ENCODE measurements around the gene NFIA.
"Not testable (repeated sequence)": the region's sequence is repeated elsewhere in the genome, so short reads cannot be mapped to it uniquely, and the experiment has no call there.

NFIA gene

DNA sequence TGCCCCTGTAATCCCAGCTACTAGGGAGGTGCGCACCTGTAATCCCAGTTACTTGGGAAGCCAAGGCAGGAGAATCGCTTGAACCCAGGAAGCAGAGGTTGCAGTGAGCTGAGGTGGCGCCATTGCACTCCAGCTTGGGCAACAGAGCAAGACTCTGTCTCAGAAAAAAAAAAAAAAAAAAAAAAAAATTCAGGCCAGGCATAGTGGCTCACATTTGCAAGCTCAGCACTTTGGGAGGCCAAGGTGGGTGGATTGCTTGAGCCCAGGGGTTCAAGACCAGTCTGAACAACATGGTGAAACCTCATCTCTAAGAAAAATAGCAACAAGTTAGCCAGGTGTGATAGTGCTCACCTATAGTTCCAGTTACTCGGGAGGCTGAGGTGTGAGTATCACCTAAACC, 20.8 kb upstream of the NFIA start:
- not testable (repeated sequence) for DNase-seq

DNA sequence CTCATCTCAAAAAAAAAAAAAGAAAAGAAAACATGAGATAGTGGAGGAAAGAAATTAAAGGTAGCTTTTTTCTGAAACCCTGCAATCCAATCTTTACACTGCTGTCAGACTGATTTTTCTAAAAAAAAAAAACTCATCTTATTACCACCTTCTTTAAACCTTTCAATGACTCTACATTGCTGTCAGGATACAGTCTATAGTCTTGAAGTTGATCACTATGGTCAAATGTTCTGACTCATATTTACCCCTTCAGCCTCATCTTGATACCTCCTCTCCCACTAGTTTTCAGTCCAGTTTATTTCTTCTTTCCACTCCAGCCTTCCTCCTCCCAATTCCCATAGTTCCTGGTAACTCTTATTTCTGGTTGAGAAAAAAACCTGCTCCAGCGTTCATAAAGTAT, 17.7 kb upstream of the NFIA start:
- DNase-seq = no peak

DNA sequence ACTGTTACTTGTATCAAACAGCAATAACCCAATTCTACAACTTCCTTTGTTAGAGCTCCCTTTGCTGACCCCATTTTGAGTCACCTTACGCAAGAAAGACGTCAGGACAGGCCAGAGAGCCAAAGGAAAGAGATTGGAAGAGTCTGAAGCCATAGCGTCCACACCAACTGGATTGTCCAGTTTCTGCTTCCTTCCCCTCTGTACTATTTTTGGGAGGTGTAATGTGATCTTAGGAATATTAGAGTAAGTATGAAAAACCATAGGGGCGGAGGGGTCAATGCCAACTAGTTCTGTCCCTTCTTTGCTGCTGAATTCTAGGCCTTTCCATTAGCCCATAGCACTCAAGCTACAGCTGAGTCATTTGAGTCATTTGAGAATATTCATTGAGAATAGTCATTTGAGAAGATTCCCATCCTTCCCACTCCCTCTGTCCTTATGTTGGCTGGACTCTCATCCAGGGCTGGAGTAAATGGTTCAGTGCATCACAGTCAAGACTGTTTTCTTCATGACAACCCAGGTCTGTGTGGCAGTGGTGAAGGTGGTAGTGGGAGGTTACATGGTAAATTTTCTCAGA, 14.8 kb upstream of the NFIA start:
- DNase-seq = no peak

DNA sequence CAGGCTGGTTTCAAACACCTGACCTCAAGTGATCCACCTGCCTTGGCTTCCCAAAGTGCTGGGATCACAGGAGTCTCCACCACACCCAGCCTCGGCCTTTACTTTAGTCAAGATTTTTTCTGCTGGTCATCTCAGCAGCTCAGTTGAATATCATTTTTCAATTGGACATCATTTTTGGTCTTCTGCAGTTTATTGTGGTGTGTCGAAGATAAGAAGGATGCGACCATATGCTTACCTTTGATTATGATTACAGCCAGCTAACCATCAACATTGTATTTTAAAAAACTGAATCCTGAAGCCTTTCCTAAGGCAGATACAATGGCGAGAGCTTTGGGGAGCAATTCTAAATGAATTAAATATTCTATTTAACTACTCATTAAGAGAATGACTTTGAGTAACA, 12.3 kb upstream of the NFIA start:
- DNase-seq = no peak

DNA sequence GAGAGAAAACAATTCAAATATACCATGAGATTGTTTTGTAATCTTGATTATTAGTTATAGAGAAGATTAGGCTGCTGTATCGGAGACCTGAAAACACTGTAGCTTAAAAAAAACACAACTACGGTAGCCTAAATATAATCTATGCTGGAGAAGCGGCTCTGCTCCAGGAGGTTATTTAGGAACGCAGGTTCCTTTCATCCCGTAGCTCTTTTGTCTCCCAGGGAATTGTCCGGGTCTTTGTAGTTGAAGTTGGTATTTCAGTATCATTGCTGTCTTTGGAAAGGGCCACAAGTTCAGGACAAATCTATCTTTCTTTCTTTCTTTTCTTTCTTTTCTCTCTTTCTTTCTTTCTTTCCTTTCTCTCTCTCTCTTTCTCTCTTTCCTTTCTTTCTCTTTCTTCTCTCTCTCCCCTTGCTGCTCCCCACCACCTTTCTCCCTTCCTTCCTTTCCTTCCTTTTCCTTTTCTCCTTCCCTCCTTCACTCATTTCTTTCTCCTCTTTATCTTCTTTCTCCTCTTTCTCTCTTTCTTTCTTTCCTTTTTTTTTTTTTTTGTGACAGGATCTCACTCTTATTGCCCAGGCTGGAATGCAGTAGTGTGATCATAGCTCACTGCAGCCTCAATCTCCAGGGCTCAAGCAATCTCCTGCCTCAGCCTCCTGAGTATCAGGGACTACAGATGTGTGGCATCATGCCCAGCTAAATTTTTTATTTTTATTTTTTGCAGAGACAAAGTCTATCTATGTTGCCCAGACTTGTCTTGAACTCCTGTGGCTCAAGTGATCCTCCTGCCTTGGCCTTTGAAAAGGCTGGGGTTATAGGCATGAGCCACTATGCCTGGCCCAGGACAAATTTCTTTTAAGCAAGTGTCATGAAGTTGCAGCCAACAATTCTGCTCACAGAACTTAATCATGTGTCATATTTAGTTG, 10.9 kb upstream of the NFIA start:
- DNase-seq = no peak

DNA sequence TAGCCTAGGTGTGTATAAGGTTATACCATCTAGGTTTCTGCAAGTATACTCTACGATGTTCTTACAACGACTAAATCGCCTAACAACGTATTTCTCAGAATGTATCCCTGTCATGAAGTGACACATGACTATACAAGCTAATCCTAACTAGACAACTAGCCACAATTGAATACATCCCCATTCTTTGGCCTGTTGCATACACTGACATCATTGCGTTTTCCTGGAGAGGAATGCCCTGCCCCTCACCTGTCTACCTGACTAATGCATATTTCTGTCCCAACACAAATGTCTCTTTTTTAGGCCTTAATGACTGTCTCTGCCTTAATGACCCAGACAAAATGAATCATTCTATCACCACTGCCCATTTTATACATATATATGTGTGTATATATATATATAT, 8.5 kb upstream of the NFIA start:
- no peak for DNase-seq

DNA sequence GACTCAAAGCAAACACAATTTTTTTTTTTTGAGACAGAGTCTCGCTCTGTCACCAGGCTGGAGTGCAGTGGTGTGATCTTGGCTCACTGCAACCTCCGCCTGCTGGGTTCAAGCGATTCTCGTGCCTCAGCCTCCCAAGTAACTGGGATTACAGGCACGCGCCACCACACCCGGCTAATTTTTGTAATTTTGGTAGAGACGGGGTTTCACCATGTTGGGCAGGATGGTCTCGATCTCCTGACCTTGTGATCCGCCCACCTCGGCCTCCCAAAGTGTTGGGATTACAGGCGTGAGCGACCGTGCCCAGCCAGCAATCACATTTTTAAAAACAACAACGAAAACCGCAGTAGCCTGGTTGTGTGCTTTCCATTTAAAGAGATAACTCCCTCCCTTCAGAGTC, 6.5 kb upstream of the NFIA start:
- not testable (repeated sequence) for DNase-seq

DNA sequence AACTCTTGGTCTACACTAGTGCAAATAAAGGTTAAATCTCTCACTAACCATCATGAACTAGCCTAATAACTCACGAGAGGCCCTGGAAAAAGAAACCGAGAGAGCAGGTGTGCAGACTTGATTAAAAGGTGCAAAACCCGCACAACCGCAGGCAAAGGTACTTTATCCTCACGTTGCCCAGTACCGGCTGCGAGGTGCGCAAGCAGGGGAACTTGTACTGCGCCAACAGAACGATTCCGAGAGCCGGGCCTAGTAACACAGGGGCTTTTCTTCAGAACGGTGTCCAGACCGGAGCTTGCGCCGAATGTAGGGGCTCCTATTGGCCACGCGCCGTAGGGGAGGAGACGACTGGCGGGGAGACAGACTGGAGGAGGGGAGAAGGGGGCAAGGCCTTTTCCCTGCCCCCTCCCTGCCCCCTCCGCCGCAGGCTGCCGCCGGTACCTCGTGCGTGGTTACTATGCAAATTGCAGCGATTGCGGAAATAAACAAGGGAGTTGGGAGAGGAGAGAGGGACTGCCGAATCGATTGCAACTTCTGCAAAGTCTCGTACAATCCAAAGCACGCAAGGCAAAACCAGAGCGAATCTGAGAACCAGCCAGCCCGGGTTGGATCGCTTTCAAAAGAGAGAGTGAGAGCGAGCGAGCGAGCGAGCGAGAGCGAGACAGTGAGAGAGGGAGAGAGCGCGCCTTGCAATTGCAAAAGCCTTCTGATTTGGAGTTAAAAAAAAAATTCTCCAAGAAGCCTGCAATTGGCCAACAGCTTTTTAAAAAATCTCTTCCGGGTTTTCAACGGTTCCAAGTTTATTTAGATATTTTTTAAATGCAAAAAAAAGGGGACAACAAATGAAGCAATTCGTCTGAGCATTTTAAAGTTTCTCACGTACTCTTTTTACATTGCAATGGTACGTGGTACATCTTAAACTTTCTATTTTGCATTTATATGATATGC, 5.4 kb upstream of the NFIA start:
- peak; percentile 87 to 90 for DNase-seq

DNA sequence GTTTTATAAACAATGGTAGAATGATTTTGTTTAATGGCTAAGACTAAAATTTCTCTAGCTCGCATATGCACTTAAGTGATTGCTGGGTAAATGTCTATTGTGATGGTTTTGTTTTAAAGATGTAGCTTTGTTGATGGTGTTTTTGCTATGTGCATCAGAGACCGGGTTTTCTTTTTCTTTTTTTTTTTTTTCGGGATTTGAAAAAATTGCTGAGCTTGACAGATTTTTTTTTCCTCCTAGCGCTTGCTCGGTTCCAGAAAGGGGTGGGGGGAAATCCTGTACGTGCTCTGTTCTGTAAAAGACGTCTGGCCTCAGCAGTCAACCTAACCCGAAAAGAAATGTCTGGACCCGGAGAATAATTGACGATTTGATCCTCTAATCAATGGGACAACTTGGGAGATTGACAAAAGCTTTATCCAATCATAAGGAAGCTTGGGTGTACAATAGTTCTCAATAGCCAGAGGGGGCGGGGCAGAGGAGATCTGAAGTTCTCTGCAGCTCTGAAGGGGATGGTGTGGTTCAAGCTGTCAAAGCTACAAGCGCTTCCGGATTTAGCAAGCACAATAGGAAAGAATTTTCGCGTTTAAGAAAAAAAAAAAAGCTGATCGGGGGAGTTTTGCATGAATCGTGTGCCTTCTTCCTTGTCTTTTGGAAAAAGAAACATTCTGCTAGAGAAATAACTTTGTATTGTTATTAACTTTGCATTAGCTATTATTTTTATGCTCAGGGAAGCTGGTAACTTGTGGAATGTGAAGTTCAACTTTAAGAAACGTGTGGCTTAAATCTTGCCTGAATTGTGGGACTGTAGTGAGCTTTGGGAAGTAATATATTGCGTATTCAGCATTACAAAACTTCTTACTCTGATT, 4.5 kb upstream of the NFIA start:
- DNase-seq = peak; percentile 93 to 96

DNA sequence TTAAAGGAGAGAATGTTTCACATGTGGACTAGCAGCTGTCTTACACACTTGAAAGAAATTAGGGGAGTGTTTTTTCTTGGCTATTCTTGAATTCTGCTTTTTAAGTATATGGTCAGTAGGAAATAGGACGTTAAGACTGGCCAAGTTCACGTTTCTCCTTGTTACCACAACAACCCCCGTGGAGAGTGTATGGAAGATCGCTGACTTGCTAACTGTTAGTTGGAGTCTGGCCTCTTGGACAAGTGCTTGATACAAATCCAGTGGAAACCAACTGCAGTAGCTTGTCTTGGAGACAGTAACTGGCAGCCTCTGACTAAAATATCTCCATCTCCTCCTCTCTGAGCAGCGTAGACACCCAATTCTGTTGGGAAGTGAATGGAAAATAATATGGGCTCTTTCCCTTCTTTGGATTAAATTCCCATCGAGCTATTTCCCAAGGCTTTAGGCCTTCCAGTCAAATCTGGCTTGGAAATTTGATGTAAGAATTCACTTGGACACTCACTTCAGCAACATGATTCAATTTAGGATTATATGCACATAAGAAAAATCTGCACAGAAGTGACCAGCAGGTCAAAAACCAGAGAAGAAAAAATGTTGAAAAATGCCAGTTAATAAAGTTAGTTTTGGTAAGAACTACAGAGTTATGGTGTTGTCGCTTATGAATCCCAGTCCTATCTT, 3.6 kb upstream of the NFIA start:
- DNase-seq = no peak

DNA sequence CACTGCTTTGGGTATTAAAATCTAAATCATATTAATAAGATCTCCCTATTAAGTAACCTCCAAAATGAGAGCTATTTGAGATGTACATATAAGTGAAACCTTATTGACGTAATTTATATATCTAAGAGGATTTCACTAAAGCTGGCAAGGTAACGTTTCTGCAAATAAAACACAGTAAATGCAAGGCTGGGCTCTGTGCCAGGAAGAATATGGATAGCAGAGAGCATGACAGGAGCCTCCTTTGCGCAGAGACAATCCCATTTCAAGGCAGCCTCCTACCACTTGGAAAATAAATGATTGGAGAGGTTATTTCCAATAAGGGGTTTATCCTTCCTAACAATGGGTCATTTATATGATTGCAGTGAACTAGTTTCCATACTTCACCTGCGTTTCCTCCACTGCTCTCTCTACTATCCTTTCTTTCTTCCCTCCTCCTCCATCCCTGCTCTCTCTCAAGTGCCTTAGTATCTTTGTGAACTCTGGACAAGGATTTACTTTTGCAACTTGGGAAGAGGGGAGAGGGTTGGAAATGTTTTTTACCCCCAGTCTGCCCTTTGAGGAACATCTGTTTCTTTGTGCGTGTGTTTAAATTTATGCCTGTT, 3.0 kb upstream of the NFIA start:
- no peak for DNase-seq

DNA sequence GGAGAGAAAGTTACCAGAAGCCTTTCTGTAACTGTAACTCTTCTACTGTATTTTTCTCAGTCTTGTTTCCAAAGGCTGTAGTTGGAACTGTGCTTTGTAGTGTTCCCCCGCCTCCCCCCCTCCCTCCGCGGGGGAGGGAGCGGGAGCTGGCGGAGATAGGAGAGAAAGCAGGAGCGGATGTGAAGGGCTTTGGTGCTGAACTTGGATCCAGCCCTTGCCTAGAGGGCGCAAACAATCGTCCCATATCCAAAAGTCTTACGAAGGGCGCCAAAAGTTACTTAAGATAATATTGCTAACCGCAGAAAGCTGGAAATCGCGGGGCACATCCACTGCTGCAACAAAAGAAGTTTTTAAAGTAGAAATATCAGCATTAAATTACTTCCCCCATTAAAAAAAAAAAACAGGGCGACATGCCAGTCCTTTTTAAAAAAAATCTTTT, 2.4 kb upstream of the NFIA start:
- no peak for DNase-seq

DNA sequence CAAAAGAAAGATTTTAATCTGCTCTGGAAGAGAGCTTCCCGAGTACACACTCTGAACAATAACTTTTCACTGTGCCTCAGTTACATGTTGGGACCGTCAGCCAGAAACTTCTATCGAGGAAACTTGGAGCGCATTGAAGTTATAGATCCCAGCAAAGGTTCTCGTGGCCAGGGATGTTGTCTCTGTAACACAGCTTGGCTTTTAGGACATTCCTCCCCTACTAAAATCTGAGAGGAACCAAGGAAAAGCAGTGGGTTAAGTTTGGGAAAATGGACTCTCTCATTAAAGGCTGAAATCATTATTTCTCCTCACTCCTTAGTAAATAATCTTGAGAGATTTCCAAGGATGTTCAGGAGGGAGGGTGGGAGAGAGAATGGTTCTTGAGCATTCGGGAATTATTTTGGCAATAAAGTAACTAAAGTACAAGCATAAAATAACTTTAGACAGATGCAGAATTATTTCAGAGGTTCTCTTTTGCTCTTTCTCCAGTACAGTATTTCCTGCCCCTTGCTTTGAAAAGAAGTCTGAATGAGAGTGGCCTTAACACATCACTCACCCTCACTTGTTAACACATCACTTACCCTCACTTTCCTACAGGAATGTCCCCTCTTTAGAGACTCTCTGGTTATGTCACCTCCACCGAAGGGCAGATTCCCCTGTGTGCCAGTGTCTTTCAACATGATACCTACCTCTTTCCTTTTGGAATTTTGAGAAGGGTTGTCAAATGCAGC, 1.8 kb upstream of the NFIA start:
- no peak for DNase-seq

DNA sequence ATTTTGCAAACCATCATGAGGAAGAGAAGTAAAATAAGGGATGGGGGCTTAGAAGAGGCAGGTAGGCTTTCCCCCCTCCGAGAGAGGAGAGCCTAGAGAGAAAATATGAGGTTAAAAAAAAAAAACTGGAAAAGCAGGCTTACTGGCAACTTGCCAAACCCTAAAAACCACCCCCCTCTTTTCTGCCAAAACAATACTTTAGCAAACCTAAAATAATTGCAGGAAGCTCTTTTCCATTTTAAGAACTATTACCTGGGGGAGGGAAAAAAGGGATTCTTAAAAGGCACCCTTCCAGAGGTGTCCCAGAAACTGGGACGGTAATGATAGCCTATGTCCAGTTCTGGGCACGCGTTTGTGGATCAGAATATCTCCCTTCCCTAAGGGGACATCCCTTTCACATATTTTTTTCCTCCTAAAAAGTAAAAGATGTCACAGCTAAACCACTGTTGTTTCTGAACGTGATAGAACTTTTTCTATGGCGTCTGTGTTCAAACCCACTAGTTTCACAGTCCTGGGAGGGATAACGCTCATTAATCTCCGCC, 1.1 kb upstream of the NFIA start:
- DNase-seq = no peak

DNA sequence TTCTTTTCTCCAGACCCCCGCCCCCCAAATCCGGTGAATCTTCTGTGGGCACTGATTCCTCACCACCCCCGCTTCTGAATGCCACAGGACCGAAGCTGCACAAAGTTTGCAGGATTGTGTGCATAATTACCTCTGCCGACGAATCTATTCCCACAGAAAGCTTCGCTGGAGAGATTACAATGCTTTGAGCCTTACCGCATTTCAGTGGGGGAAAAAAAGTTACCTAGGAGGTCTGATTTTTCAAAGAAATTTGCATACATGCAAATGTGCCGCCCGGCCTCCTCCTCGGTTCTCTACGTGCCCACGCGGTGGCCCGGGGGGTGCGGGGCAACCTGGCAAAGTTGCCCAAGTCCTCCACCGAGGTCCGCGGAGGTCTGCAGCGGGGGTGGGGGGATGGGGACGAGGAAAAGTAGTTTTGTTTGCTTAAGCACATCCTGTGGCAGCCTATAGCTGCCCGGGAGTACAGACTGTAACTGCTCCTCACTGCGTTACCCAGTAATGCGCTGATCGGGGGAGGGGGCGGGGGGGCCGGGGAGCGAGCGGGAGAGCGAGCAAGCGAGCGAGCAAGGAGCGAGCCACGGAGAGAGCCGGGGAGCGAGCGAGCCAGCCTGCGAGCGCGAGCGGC, 563 bp upstream of the NFIA start:
- DNase-seq = peak; percentile 33 to 45

DNA sequence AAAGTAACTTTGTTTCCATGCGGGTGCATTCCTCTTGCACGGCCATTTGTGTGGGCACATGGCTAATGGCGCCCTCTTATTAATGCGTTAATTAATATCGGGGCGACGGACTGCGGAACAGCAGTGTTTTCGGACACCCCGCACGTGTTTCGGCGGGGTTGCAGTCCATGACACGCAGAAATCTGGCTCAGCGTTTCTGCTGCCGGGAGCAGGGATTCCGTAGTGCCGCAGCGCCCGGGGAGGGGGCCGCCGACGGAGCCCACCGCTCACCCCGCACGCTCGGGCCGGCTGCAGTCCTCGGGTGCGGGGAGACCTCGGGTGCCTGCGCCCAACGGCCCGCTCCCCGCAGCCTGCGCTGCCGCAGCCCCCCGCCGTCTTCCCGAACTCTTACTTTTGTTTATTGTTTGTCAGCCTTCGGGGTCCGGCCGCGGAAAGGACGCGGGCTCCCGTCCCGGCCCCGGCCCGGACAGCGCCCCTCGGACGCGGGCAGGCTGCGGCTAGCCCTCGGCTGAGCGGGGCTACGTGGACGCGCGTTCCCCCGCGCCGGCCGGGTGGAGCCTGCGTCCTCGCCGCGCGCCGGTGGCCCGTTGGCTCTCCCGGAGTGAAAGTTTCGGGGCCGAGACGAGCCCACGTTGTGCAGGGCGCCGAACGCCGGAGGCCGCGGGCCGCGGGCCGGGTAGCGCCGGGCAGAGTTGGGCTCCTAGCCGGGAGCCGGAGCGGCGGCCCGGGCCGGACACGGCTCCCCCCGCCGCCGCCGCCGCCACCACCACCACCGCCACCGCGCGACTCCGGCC, 849 bp downstream of the NFIA start:
- DNase-seq = peak in 1 of 2 donors; percentile 6

DNA sequence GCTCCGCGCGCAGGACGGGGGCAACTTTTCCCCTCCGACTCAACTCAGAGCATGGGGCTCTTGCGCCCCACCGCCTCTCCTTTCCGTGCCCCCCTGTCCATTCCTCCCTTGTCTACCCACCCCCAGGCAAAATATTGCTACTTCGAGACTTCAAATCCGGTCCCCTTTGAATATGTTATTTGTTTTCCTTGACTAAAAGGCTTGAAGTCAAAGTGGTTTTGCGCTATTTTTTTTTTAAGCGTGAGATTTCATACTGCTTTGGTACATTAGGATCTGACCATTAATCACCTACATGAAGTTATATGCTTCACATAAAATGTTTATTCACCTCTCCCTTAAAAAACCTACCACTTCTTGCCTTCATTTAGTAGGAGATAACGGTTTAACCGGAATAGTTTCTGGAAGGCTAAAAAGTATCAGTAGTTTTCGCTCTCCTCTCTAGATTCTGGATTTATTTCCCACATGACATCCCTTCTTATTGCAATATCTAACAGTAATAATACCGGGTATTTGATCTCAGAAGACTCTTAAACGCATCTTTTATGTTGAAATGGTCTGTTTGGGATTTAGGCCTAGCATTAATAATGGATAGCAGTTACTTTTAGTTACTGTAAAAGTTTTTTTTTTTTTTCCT, 1.6 kb downstream of the NFIA start:
- no peak for DNase-seq

DNA sequence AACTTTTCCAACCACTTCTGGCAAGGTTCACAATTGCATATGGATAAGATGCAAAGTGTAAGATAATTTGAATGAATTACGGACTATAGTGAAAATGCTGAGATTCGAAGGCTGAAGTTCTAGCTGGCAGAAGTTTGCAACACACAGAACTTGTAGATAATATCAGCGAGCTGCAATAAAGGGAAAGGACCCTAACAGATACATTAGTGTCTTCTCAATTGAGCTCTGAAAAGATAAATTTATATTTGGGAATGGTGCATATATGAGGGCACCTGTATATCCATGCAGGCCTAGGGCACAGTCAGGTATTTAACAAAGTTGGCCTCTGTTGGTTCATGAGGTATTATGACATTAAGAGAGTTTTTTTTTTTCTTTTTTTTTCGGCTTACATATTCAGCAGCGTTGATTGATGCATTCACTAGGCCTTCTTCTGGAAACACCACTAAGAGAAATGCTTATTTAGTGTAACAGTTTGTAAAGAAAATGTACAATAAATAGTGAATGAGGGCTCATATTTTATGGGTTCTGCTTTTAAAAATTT, 2.2 kb downstream of the NFIA start:
- no peak for DNase-seq
